ENCODE data around the gene ARL15. TPM values are rescaled to one million over a fixed set of nuclear protein-coding genes. Genes with fewer than 3 reads are reported as not detected.
A peak's percentile ranks its signal among the peaks of the same experiment; 100 is the strongest.

Gene ARL15
- total and polyA plus RNA-seq, 9 of the 15 experiments (the other 6 are each of a cell fraction or from before 2014, with no cell fraction given) = 18.5 to 80.4 (median 57.0) TPM

GRCh38 chr5:54251981-54252380 lies 58.4 kb downstream of the ARL15 start (continued):
- TF ChIP-seq RNF219 (CRISPR knock-in tag; IDR thresholded peaks at IDR 0.05) (no peak), MAZ (CRISPR knock-in tag; conservative IDR thresholded peaks at IDR 0.05 in 1 of 2, IDR thresholded peaks at IDR 0.05 in 1 of 2) (no peak), CBX3 (IDR thresholded peaks at IDR 0.05; ENCODE audit: borderline replicate concordance in 1 of 2, low read length in 2 of 2) (no peak), GATAD2B (IDR thresholded peaks at IDR 0.05; ENCODE audit: borderline replicate concordance) (no peak), CBFA2T3 (IDR thresholded peaks at IDR 0.05) (peak; percentile 47), ZNF280A (IDR thresholded peaks at IDR 0.05; ENCODE audit: low read depth, partially characterized antibody) (no peak), POLR3G (IDR thresholded peaks at IDR 0.05; ENCODE audit: extremely low read depth, insufficient read length, insufficient replicate concordance) (no peak), CHD2 (IDR thresholded peaks at IDR 0.05; ENCODE audit: low read depth, low read length) (no peak), HINFP (tag; conservative IDR thresholded peaks at IDR 0.05; ENCODE audit: low read depth) (no peak), NONO (IDR thresholded peaks at IDR 0.05; ENCODE audit: low read depth in 2 of 2, low read length in 1 of 2) (no peak), DPF2 (IDR thresholded peaks at IDR 0.05) (0 out of 2 replicates have a peak, but pooled peaks have one; percentile 21), TCF3 (CRISPR knock-in tag; IDR thresholded peaks at IDR 0.05) (0 out of 2 replicates have a peak, but pooled peaks have one; percentile 11), MYC (IDR thresholded peaks at IDR 0.05; ENCODE audit: low read depth, low read length) (no peak), MYC (CRISPR knock-in tag; IDR thresholded peaks at IDR 0.05; ENCODE audit: borderline replicate concordance, low read depth) (no peak), HDAC3 (IDR thresholded peaks at IDR 0.05; ENCODE audit: borderline replicate concordance, partially characterized antibody) (no peak), ZNF668 (CRISPR knock-in tag; IDR thresholded peaks at IDR 0.05) (no peak), RB1 (IDR thresholded peaks at IDR 0.05; ENCODE audit: low read depth) (no peak), GABPB1 (CRISPR knock-in tag; IDR thresholded peaks at IDR 0.05) (no peak), SMARCA4 (IDR thresholded peaks at IDR 0.05) (0 out of 2 replicates have a peak, but pooled peaks have one; percentile 13), CBFA2T2 (conservative IDR thresholded peaks at IDR 0.05) (0 out of 2 replicates have a peak, but pooled peaks have one; percentile 14), HNRNPLL (IDR thresholded peaks at IDR 0.05; ENCODE audit: low read depth, low read length, poor library complexity, severe bottlenecking) (no peak), NCOA6 (IDR thresholded peaks at IDR 0.05) (no peak)

Data from K562 (cell line).